T47D (cell line): ENCODE measurements around the gene KIFAP3.
"Not testable (repeated sequence)": the region's sequence is repeated elsewhere in the genome, so short reads cannot be mapped to it uniquely, and the experiment has no call there.

Experiments
- DNase-seq, 2 experiments: peaks; one replicate each; pipeline versions ENCODE4 v3.0.0 to v3.0.0-alpha.2; 2011 to 2012; ENCODE audit warnings: low read depth in 1 of 2, low spot score in 1 of 2
- JUND ChIP-seq: IDR thresholded peaks from 2 replicates; pipeline ENCODE4 v1.6.1; 2012; ENCODE audit warnings: low read depth
- in situ Hi-C: cut with HindIII; loops from 2 replicates; pipeline ENCODE4 v1.10.0; 2016; ENCODE audit warnings: low sequenced_read_pairs, low pct_unique_long_range_greater_than_20kb

The KIFAP3 gene

GRCh38 chr1:169882039-169882511 lies 192.4 kb downstream of the KIFAP3 start:
- DNase-seq, result no peak
- in situ Hi-C loops, result no loop called here
- TF ChIP-seq JUND, result no peak

GRCh38 chr1:169879034-169879840 lies 195.3 kb downstream of the KIFAP3 start:
- DNase-seq, result no peak
- in situ Hi-C loops, result no loop called here
- no peak for TF ChIP-seq JUND

- TF ChIP-seq JUND, result no peak
- DNase-seq, result no peak
- in situ Hi-C loops, result no loop called here
Measured at GRCh38 chr1:169878498-169878897, 196.0 kb downstream of the KIFAP3 start.

- in situ Hi-C loops, result no loop called here
- DNase-seq, result no peak
- no peak for TF ChIP-seq JUND
Measured at GRCh38 chr1:169877800-169878491, 196.5 kb downstream of the KIFAP3 start.

GRCh38 chr1:169874229-169874628 lies 200.3 kb downstream of the KIFAP3 start:
- no peak for DNase-seq
- in situ Hi-C loops, result no loop called here
- TF ChIP-seq JUND, result no peak

- TF ChIP-seq JUND, result peak; percentile 44; the same call in 1 of the 2 replicates
- in situ Hi-C loops, result no loop called here
- DNase-seq, result no peak
Measured at GRCh38 chr1:169873582-169874199, 200.8 kb downstream of the KIFAP3 start.

GRCh38 chr1:169872906-169873305 lies 201.6 kb downstream of the KIFAP3 start:
- DNase-seq, result no peak
- TF ChIP-seq JUND, result no peak
- in situ Hi-C loops, result no loop called here

- DNase-seq, in situ Hi-C loops: not testable (repeated sequence)
Measured at GRCh38 chr1:169871988-169872387, 202.5 kb downstream of the KIFAP3 start.
